ENCODE measurements around the gene CDH2.

Gene CDH2

DNA sequence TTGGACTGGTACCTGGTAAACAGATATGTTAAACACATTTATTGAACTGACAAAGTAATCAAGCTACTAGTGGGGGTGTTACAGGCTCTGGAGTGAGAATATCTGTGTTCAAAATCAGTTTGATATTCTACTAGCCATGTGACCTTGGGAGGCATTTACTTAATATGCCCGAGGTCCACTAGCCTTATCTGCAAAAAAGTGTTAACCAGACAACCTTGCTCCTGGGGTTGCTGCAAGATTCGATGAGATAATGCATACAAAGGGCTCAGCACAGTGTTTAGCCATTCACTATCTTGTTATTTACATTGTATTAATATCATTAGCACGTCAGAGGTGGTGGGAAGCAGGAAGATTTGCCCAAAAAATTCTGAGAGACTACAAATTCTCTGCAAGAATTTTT lies 103.3 kb downstream of the CDH2 start:
- no peaks in the 10 kb centered on the region for H4K20me1 ChIP-seq (ENCODE audit: insufficient read depth, low read length)
- peaks cover 8% of the 10 kb centered on the region for H3K4me1 ChIP-seq (ENCODE audit: low read length)
- no peaks in the 10 kb centered on the region for H3K79me2 ChIP-seq (ENCODE audit: low read length)
- TF ChIP-seq CTCF (IDR thresholded peaks at IDR 0.05; ENCODE audit: low read depth, low read length) (no peak), EZH2phosphoT487 (IDR thresholded peaks at IDR 0.05; ENCODE audit: low read depth) (no peak)
- no peak overlapping the region for H3K9ac ChIP-seq (ENCODE audit: low read length)
- H3K4me2 ChIP-seq (ENCODE audit: low read length), result no peak overlapping the region
- no peak overlapping the region for H3K4me3 ChIP-seq (ENCODE audit: low read length)
- no peak overlapping the region for H2AFZ ChIP-seq (ENCODE audit: low read depth, low read length)
- no peaks in the 10 kb centered on the region for H3K27me3 ChIP-seq (ENCODE audit: low read depth, low read length)
- no peak overlapping the region for H3K27ac ChIP-seq (ENCODE audit: low read length)
- H3K36me3 ChIP-seq (replicated peaks; ENCODE audit: low read depth, low read length), result no peaks in the 10 kb centered on the region
- no peaks in the 10 kb centered on the region for H3K9me3 ChIP-seq (ENCODE audit: insufficient read depth, low read length)

GRCh38 chr18:28071199-28071598 lies 105.7 kb downstream of the CDH2 start:
- Histone ChIP-seq H3K4me1 (ENCODE audit: low read length) (no peaks in the 10 kb centered on the region), H3K79me2 (ENCODE audit: low read length) (no peaks in the 10 kb centered on the region), H3K9ac (ENCODE audit: low read length) (no peak overlapping the region), H3K27ac (ENCODE audit: low read length) (no peak overlapping the region), H4K20me1 (ENCODE audit: insufficient read depth, low read length) (no peaks in the 10 kb centered on the region), H3K36me3 (replicated peaks; ENCODE audit: low read depth, low read length) (no peaks in the 10 kb centered on the region), H3K4me2 (ENCODE audit: low read length) (no peak overlapping the region), H2AFZ (ENCODE audit: low read depth, low read length) (no peak overlapping the region), H3K27me3 (ENCODE audit: low read depth, low read length) (no peaks in the 10 kb centered on the region), H3K9me3 (ENCODE audit: insufficient read depth, low read length) (no peaks in the 10 kb centered on the region), H3K4me3 (ENCODE audit: low read length) (no peak overlapping the region)
- TF ChIP-seq CTCF (IDR thresholded peaks at IDR 0.05; ENCODE audit: low read depth, low read length) (no peak), EZH2phosphoT487 (IDR thresholded peaks at IDR 0.05; ENCODE audit: low read depth) (no peak)

GRCh38 chr18:28068207-28068606 lies 108.7 kb downstream of the CDH2 start:
- H3K4me3 ChIP-seq (ENCODE audit: low read length), result no peak overlapping the region
- H4K20me1 ChIP-seq (ENCODE audit: insufficient read depth, low read length), result no peaks in the 10 kb centered on the region
- H3K4me1 ChIP-seq (ENCODE audit: low read length), result no peaks in the 10 kb centered on the region
- H3K9ac ChIP-seq (ENCODE audit: low read length), result no peak overlapping the region
- no peaks in the 10 kb centered on the region for H3K79me2 ChIP-seq (ENCODE audit: low read length)
- TF ChIP-seq EZH2phosphoT487 (IDR thresholded peaks at IDR 0.05; ENCODE audit: low read depth), result no peak
- no peak for TF ChIP-seq CTCF (IDR thresholded peaks at IDR 0.05; ENCODE audit: low read depth, low read length)
- no peak overlapping the region for H2AFZ ChIP-seq (ENCODE audit: low read depth, low read length)
- no peaks in the 10 kb centered on the region for H3K36me3 ChIP-seq (replicated peaks; ENCODE audit: low read depth, low read length)
- H3K27me3 ChIP-seq (ENCODE audit: low read depth, low read length), result no peaks in the 10 kb centered on the region
- H3K4me2 ChIP-seq (ENCODE audit: low read length), result no peak overlapping the region
- no peaks in the 10 kb centered on the region for H3K9me3 ChIP-seq (ENCODE audit: insufficient read depth, low read length)
- H3K27ac ChIP-seq (ENCODE audit: low read length), result no peak overlapping the region

DNA sequence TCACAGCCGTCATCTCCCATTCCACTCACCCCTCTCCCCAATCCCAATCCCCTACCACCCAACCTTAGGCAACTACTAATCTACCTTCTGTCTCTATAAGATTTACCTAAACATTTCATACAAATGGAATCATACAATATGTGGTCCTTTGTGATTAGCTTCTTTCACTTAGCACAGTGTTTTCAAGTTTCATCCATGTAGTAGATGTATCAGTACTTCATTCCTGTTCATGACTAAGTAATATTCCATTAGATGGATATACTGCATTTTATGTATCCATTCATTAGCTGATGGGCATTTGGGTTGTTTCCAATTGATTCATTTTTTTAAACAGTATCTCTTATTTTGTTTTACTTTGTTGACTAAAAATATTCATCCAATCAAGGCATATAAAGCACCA lies 109.6 kb downstream of the CDH2 start:
- Histone ChIP-seq H3K4me3 (ENCODE audit: low read length) (no peak overlapping the region), H3K4me2 (ENCODE audit: low read length) (no peak overlapping the region), H3K9ac (ENCODE audit: low read length) (no peak overlapping the region), H3K27ac (ENCODE audit: low read length) (no peak overlapping the region), H3K27me3 (ENCODE audit: low read depth, low read length) (no peaks in the 10 kb centered on the region), H4K20me1 (ENCODE audit: insufficient read depth, low read length) (no peaks in the 10 kb centered on the region), H3K79me2 (ENCODE audit: low read length) (no peaks in the 10 kb centered on the region), H2AFZ (ENCODE audit: low read depth, low read length) (no peak overlapping the region), H3K36me3 (replicated peaks; ENCODE audit: low read depth, low read length) (no peaks in the 10 kb centered on the region), H3K9me3 (ENCODE audit: insufficient read depth, low read length) (no peaks in the 10 kb centered on the region), H3K4me1 (ENCODE audit: low read length) (no peaks in the 10 kb centered on the region)
- TF ChIP-seq EZH2phosphoT487 (IDR thresholded peaks at IDR 0.05; ENCODE audit: low read depth) (no peak), CTCF (IDR thresholded peaks at IDR 0.05; ENCODE audit: low read depth, low read length) (no peak)
